ENCODE data around the gene SUV39H2. TPM values are rescaled to one million over a fixed set of nuclear protein-coding genes. Genes with fewer than 3 reads are reported as not detected.

SUV39H2 gene
- polyA plus RNA-seq, 3 donors from 2014 or later, result 2.6 to 5.0 TPM; not detected in 1

Other genes starting within 250 kb of the SUV39H2 start
- gene FAM107B, start 104.0 kb upstream of the SUV39H2 start, polyA plus RNA-seq, result 100 to 1,000 TPM; 240 to 338 (median 268) TPM
- 1 to 10 TPM in 1 of 3 donors, under 1 TPM in 1, not detected in 1; 0.58 to 1.3 TPM for gene CDNF, start 40.8 kb upstream of the SUV39H2 start, polyA plus RNA-seq
- gene HSPA14, start 40.6 kb upstream of the SUV39H2 start, polyA plus RNA-seq, result 10 to 100 TPM; 17.0 to 22.0 (median 19.0) TPM
- gene MSANTD7, start 40.6 kb upstream of the SUV39H2 start, polyA plus RNA-seq, result 10 to 100 TPM; 10.1 to 21.3 (median 13.6) TPM
- gene DCLRE1C, start 75.2 kb downstream of the SUV39H2 start, polyA plus RNA-seq, result 10 to 100 TPM in 2 of 3 donors, 1 to 10 TPM in 1; 9.3 to 33.8 (median 13.9) TPM
- gene MEIG1, start 80.5 kb downstream of the SUV39H2 start, polyA plus RNA-seq, result 1 to 10 TPM in 2 of 3 donors, not detected in 1; 1.1 to 1.5 TPM
- not detected for gene OLAH, start 165.1 kb downstream of the SUV39H2 start, polyA plus RNA-seq
- not detected for gene ACBD7, start 209.9 kb downstream of the SUV39H2 start, polyA plus RNA-seq
- gene RPP38, start 218.5 kb downstream of the SUV39H2 start, polyA plus RNA-seq, result 10 to 100 TPM; 20.6 to 24.3 (median 22.2) TPM

All from immature natural killer cell (primary cell).